Trophoblast cell (in vitro differentiated cells and primary cell): ENCODE measurements around the gene XBP1.
"Not testable (repeated sequence)": the region's sequence is repeated elsewhere in the genome, so short reads cannot be mapped to it uniquely, and the experiment has no call there.

ENCODE experiments used
- DNase-seq, 2 donors: peaks; one replicate each; pipeline ENCODE4 v3.0.0-alpha.2; 2016
- H2AFZ ChIP-seq: 2 replicates; pipeline ENCODE4 v1.6.1; 2013; ENCODE audit warnings: low read length, moderate library complexity, mild to moderate bottlenecking; ENCODE audit not compliant: insufficient read depth, poor library complexity
- H2AK5ac ChIP-seq: 2 replicates; pipeline ENCODE4 v1.6.1; 2013; ENCODE audit warnings: mild to moderate bottlenecking, low read length
- H2BK120ac ChIP-seq: 2 replicates; pipeline ENCODE4 v1.6.1; 2013; ENCODE audit warnings: low read length, mild to moderate bottlenecking, moderate library complexity; ENCODE audit not compliant: insufficient read depth, poor library complexity
- H2BK12ac ChIP-seq: 2 replicates; pipeline ENCODE4 v1.6.1; 2013; ENCODE audit warnings: mild to moderate bottlenecking, low read length, moderate library complexity
- H2BK5ac ChIP-seq: 2 replicates; pipeline ENCODE4 v1.6.1; 2013; ENCODE audit warnings: low read length, low read depth, moderate library complexity, mild to moderate bottlenecking; ENCODE audit not compliant: poor library complexity
- H3K14ac ChIP-seq: 2 replicates; pipeline ENCODE4 v1.6.1; 2013; ENCODE audit warnings: mild to moderate bottlenecking, low read length
- H3K18ac ChIP-seq: 2 replicates; pipeline ENCODE4 v1.6.1; 2013; ENCODE audit warnings: mild to moderate bottlenecking, low read length
- H3K23ac ChIP-seq: 2 replicates; pipeline ENCODE4 v1.6.1; 2013; ENCODE audit warnings: low read length
- H3K27ac ChIP-seq: 2 replicates; pipeline ENCODE4 v1.5.1; 2013; ENCODE audit warnings: low read depth, mild to moderate bottlenecking, inconsistent platforms, low read length, moderate library complexity
- H3K27me3 ChIP-seq: 2 replicates; pipeline ENCODE4 v1.6.1; 2013; ENCODE audit warnings: inconsistent platforms, mild to moderate bottlenecking, low read length, moderate library complexity; ENCODE audit not compliant: insufficient read depth
- H3K36me3 ChIP-seq, 2 experiments: 1 replicate in 1 of 2; 2 replicates in 1 of 2; pipeline ENCODE4 v1.6.1; 2013; ENCODE audit warnings: low read length in 2 of 2, mild to moderate bottlenecking in 2 of 2, moderate library complexity in 1 of 2; ENCODE audit not compliant: insufficient read depth in 2 of 2, control insufficient read depth in 1 of 2
- H3K4ac ChIP-seq: 2 replicates; pipeline ENCODE4 v1.6.1; 2013; ENCODE audit warnings: low read depth, mild to moderate bottlenecking, low read length, moderate library complexity
- H3K4me1 ChIP-seq, 2 experiments: 1 replicate in 1 of 2; 2 replicates in 1 of 2; pipeline ENCODE4 v1.6.1; 2013; ENCODE audit warnings: low read length in 2 of 2, mild to moderate bottlenecking in 2 of 2, moderate library complexity in 1 of 2; ENCODE audit not compliant: insufficient read depth in 2 of 2, control insufficient read depth in 1 of 2
- H3K4me2 ChIP-seq: 2 replicates; pipeline ENCODE4 v1.6.1; 2013; ENCODE audit warnings: inconsistent platforms, mild to moderate bottlenecking, low read length, moderate library complexity
- H3K4me3 ChIP-seq: 2 replicates; pipeline ENCODE4 v1.5.1; 2013; ENCODE audit warnings: mild to moderate bottlenecking, low read depth, low read length, inconsistent platforms
- H3K79me1 ChIP-seq: one replicate; pipeline ENCODE4 v1.6.1; 2013; ENCODE audit warnings: low read length
- H3K79me2 ChIP-seq: 2 replicates; pipeline ENCODE4 v1.6.1; 2013; ENCODE audit warnings: low read length, mild to moderate bottlenecking; ENCODE audit not compliant: control insufficient read depth, insufficient read depth, poor library complexity
- H3K9ac ChIP-seq: 2 replicates; pipeline ENCODE4 v1.6.1; 2013; ENCODE audit warnings: mild to moderate bottlenecking, low read length
- H3K9me3 ChIP-seq: 2 replicates; pipeline ENCODE4 v1.6.1; 2013; ENCODE audit warnings: low read depth, mild to moderate bottlenecking, control low read depth, inconsistent platforms, low read length; ENCODE audit not compliant: insufficient read depth
- H4K12ac ChIP-seq: 2 replicates; pipeline ENCODE4 v1.6.1; 2013; ENCODE audit warnings: low read depth, mild to moderate bottlenecking, low read length, moderate library complexity
- H4K8ac ChIP-seq: 2 replicates; pipeline ENCODE4 v1.6.1; 2013; ENCODE audit warnings: low read depth, mild to moderate bottlenecking, low read length, moderate library complexity
- H4K91ac ChIP-seq: one replicate; pipeline ENCODE4 v1.6.1; 2013; ENCODE audit warnings: low read depth, mild to moderate bottlenecking, low read length, moderate library complexity
- WGBS: extraction: QIAGEN DNeasy Blood & Tissue Kit; methylation state at CpG from one replicate; pipeline ENCODE4 v1.1.7; 2013; ENCODE audit warnings: missing lambda C conversion rate; ENCODE audit not compliant: insufficient read length, insufficient coverage; ENCODE audit errors: extremely low coverage; 5-methylcytosine and 5-hydroxymethylcytosine counted together

XBP1 gene

DNA sequence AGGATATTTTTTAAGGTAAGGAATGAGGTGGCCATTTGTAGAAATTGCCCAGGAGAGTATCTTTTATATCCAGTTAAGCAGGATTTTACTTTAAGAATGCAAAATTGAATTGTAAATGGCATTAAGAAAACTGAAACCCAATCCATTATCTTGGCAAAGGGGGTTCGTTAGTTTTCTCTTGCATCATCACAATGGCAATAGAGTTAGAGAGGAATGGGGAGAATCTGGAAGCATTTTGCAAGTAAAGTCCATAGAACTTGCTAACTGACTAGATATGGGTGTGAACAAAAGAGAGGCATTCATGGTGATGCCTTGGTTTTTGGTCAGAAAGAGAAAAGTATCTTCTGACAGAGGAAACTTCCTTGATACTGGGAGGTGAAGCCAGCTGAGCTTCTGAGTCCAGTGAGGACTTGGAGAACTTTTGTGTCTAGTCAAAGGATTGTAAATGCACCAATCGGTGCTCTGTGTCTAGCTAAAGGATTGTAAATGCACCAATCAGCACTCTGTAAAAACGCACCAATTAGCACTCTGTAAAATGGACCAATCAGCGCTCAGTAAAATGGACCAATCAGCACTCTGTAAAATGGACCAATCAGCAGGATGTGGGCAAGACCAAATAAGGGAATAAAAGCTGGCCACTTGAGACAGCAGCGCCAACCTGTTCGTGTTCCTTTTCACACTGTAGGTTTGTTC is 31.5 kb downstream of the XBP1 start:
- H3K18ac ChIP-seq, result no peak overlapping the region
- no peaks in the 10 kb centered on the region for H3K27me3 ChIP-seq
- H4K12ac ChIP-seq, result no peak overlapping the region
- no peak overlapping the region for H3K23ac ChIP-seq
- H2BK12ac ChIP-seq, result no peak overlapping the region
- no peak overlapping the region for H4K8ac ChIP-seq
- no CpG with 5 or more reads among the region's 6 CpGs for WGBS
- H3K14ac ChIP-seq, result no peak overlapping the region
- H2BK5ac ChIP-seq, result no peak overlapping the region
- H2AK5ac ChIP-seq, result no peak overlapping the region
- no peak overlapping the region for H4K91ac ChIP-seq
- H3K4ac ChIP-seq, result no peak overlapping the region
- peaks cover 6% of the 10 kb centered on the region for H3K79me2 ChIP-seq
- no peak overlapping the region for H3K4me2 ChIP-seq
- DNase-seq, result no peak
- H3K4me1 ChIP-seq, result no peaks in the 10 kb centered on the region
- H3K9me3 ChIP-seq, result no peaks in the 10 kb centered on the region
- H2AFZ ChIP-seq, result no peak overlapping the region
- H3K36me3 ChIP-seq, result no peaks in the 10 kb centered on the region
- no peak overlapping the region for H3K4me3 ChIP-seq
- no peak overlapping the region for H3K9ac ChIP-seq
- H3K27ac ChIP-seq, result no peak overlapping the region
- no peak overlapping the region for H2BK120ac ChIP-seq
- peaks cover 6% of the 10 kb centered on the region for H3K79me1 ChIP-seq

DNA sequence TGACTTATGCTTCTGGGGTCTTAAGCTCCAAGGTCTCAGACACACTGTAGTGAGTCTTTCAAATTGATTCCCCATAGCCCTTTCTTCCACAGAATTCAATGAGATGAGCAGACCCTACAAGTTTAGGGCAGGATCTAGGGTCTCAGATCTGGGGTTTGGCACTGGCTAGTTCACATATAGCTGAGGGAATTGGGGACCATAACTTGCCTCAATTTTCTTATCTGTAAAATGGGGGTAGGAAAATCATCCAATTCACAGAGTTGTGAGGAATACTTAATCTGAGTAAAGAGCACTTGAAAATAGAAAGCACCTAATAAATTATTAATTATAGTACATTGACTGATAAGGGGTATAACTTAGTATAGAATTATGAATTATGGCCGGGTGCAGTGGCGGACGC is 33.7 kb downstream of the XBP1 start:
- Histone ChIP-seq H3K79me2 (no peaks in the 10 kb centered on the region), H3K79me1 (no peaks in the 10 kb centered on the region), H2BK120ac (no peak overlapping the region), H4K12ac (no peak overlapping the region), H2BK5ac (no peak overlapping the region), H2AK5ac (no peak overlapping the region), H2AFZ (no peak overlapping the region), H3K9me3 (no peaks in the 10 kb centered on the region), H3K9ac (no peak overlapping the region), H3K4ac (no peak overlapping the region), H2BK12ac (no peak overlapping the region), H3K27ac (no peak overlapping the region), H3K27me3 (no peaks in the 10 kb centered on the region), H4K8ac (no peak overlapping the region), H3K4me3 (no peak overlapping the region), H3K4me2 (no peak overlapping the region), H3K18ac (no peak overlapping the region), H3K4me1 (no peaks in the 10 kb centered on the region), H3K14ac (no peak overlapping the region), H3K23ac (no peak overlapping the region), H3K36me3 (no peaks in the 10 kb centered on the region), H4K91ac (no peak overlapping the region)
- no CpG with 5 or more reads among the region's 3 CpGs for WGBS
- DNase-seq, result no peak

DNA sequence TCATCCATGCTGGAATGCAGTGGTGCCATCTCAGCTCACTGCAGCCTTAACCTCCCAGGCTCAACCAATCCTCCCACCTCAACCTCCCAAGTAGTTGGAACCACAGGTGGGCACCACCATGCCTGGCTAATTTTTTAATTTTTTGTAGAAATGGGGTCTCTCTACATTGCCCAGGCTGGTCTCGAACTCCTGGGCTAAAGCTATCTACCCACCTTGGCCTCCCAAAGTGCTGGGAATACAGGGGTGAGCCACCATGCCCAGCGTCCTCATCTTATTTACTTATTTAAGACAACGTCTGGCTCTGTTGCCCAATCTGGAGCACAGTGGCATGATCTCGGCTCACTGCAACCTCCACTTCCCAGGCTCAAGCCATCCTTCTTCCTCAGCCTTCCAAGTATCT is 38.4 kb downstream of the XBP1 start:
- not testable (repeated sequence) for H3K27ac ChIP-seq, H2BK120ac ChIP-seq, H2BK12ac ChIP-seq, H3K4me1 ChIP-seq, DNase-seq, H3K36me3 ChIP-seq, H3K14ac ChIP-seq, H3K4me3 ChIP-seq, H4K8ac ChIP-seq, H3K18ac ChIP-seq, H4K91ac ChIP-seq, H3K27me3 ChIP-seq, H3K79me2 ChIP-seq, H3K9me3 ChIP-seq, H3K79me1 ChIP-seq, H2AK5ac ChIP-seq, H3K4me2 ChIP-seq, H3K9ac ChIP-seq, H2BK5ac ChIP-seq, H2AFZ ChIP-seq, H3K4ac ChIP-seq, H3K23ac ChIP-seq, H4K12ac ChIP-seq
- WGBS, result no CpG with 5 or more reads among the region's 4 CpGs

DNA sequence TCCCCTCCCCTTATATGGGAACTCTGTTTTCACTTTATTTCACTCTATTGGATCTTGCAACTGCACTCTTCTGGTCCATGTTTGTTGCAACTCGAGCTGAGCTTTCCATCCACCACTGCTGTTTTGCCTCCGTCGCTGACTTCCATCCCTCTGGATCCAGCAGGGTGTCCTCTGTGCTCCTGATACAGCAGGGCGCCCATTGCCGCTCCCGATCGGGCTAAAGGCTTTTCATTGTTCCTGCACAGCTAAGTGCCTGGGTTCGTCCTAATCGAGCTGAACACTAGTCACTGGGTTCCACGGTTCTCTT is 39.0 kb downstream of the XBP1 start:
- H3K27ac ChIP-seq, result no peak overlapping the region
- H3K9me3 ChIP-seq, result no peaks in the 10 kb centered on the region
- H3K79me1 ChIP-seq, result no peaks in the 10 kb centered on the region
- no peak overlapping the region for H3K4me3 ChIP-seq
- H2AFZ ChIP-seq, result no peak overlapping the region
- no peak for DNase-seq
- no peak overlapping the region for H2BK12ac ChIP-seq
- H3K14ac ChIP-seq, result no peak overlapping the region
- no peak overlapping the region for H3K23ac ChIP-seq
- no peak overlapping the region for H3K4ac ChIP-seq
- H3K36me3 ChIP-seq, result no peaks in the 10 kb centered on the region
- H3K27me3 ChIP-seq, result no peaks in the 10 kb centered on the region
- H3K79me2 ChIP-seq, result no peaks in the 10 kb centered on the region
- no peaks in the 10 kb centered on the region for H3K4me1 ChIP-seq
- no peak overlapping the region for H4K91ac ChIP-seq
- no peak overlapping the region for H2AK5ac ChIP-seq
- no peak overlapping the region for H4K8ac ChIP-seq
- H2BK5ac ChIP-seq, result no peak overlapping the region
- no peak overlapping the region for H3K4me2 ChIP-seq
- H3K18ac ChIP-seq, result no peak overlapping the region
- no peak overlapping the region for H2BK120ac ChIP-seq
- H4K12ac ChIP-seq, result no peak overlapping the region
- WGBS, result no CpG with 5 or more reads among the region's 10 CpGs
- H3K9ac ChIP-seq, result no peak overlapping the region
